ENCODE measurements around the gene INSRR.

Gene INSRR

GRCh38 chr1:156822680-156823079, 36.2 kb downstream of the INSRR start:
- no peak for DNase-seq

- DNase-seq, result no peak
Measured at GRCh38 chr1:156821801-156822200, 37.1 kb downstream of the INSRR start.

- DNase-seq, result peak; percentile 87
Measured at GRCh38 chr1:156816561-156817328, 42.2 kb downstream of the INSRR start, which contains the start of gene SH2D2A. Gene SH2D2A (minus strand): TSS chr1:156816848. CDS start chr1:156816708, 140 bp downstream.

GRCh38 chr1:156815961-156816422, 42.9 kb downstream of the INSRR start:
- no peak for DNase-seq

- DNase-seq, result no peak
Measured at GRCh38 chr1:156815307-156815826, 43.5 kb downstream of the INSRR start.

GRCh38 chr1:156814571-156815260, 44.2 kb downstream of the INSRR start:
- DNase-seq, result peak; percentile 47

GRCh38 chr1:156813750-156814570, 45.0 kb downstream of the INSRR start:
- peak; percentile 77 for DNase-seq

- no peak for DNase-seq
Measured at GRCh38 chr1:156813298-156813697, 45.6 kb downstream of the INSRR start.

GRCh38 chr1:156812293-156812990, 46.5 kb downstream of the INSRR start:
- no peak for DNase-seq

- no peak for DNase-seq
Measured at GRCh38 chr1:156811168-156811567, 47.7 kb downstream of the INSRR start.

GRCh38 chr1:156809711-156810366, 49.1 kb downstream of the INSRR start:
- DNase-seq, result no peak

GRCh38 chr1:156809281-156809680, 49.6 kb downstream of the INSRR start:
- no peak for DNase-seq

- DNase-seq, result no peak
Measured at GRCh38 chr1:156808186-156809030, 50.5 kb downstream of the INSRR start.

- DNase-seq, result no peak
Measured at GRCh38 chr1:156807627-156808026, 51.3 kb downstream of the INSRR start.

- no peak for DNase-seq
Measured at GRCh38 chr1:156806512-156807440, 52.1 kb downstream of the INSRR start.

- no peak for DNase-seq
Measured at GRCh38 chr1:156805766-156806511, 53.0 kb downstream of the INSRR start.

- no peak for DNase-seq
Measured at GRCh38 chr1:156804572-156805243, 54.2 kb downstream of the INSRR start.

GRCh38 chr1:156804026-156804425, 54.9 kb downstream of the INSRR start:
- DNase-seq, result no peak
